Lower lobe of right lung (tissue), 2 donors: ENCODE data around the gene PIGK. TPM values are rescaled to one million over a fixed set of nuclear protein-coding genes. Genes with fewer than 3 reads are reported as not detected.
A peak's percentile ranks its signal among the peaks of the same experiment; 100 is the strongest.
"Not testable (repeated sequence)": the region's sequence is repeated elsewhere in the genome, so short reads cannot be mapped to it uniquely, and the experiment has no call there.

Source experiments
- ATAC-seq, 2 donors: fragments of 200-7000 bp; cut with Tn5 transposase; one replicate each; pipeline ENCODE4 v1.9.1; 2020 to 2022; ENCODE audit warnings: mild to moderate bottlenecking in 2 of 2, moderate library complexity in 2 of 2
- DNase-seq: peaks from one replicate; pipeline ENCODE4 v3.0.0-alpha.2; 2020
- H3K27ac ChIP-seq: fragments of 200-600 bp; one replicate; pipeline ENCODE4 v1.8.0; 2022
- H3K27me3 ChIP-seq: fragments of 200-600 bp; one replicate; pipeline ENCODE4 v1.8.0; 2022; ENCODE audit warnings: low read depth
- H3K36me3 ChIP-seq: fragments of 200-600 bp; one replicate; pipeline ENCODE4 v1.8.0; 2022; ENCODE audit warnings: mild to moderate bottlenecking
- H3K4me1 ChIP-seq: fragments of 200-600 bp; one replicate; pipeline ENCODE4 v1.8.0; 2022
- H3K4me3 ChIP-seq: fragments of 200-600 bp; one replicate; pipeline ENCODE4 v1.8.0; 2022; ENCODE audit warnings: mild to moderate bottlenecking
- H3K9me3 ChIP-seq: fragments of 200-600 bp; one replicate; pipeline ENCODE4 v1.8.0; 2022
- CTCF ChIP-seq: fragments of 200-600 bp; IDR thresholded peaks from one replicate; pipeline ENCODE4 v1.8.0; 2022; ENCODE audit warnings: antibody characterized with exemption, mild to moderate bottlenecking
- intact Hi-C: fragments of 100-400 bp; cut with DNase I; formaldehyde crosslinking; loops from one replicate; pipeline ENCODE4 v1.11.0; 2022
- total RNA-seq: library from RNA; stranded (reverse); fragmentation: NEBNext Ultra II Directional; extraction: Animal tissue kit (Norgen Biotek cat#: 25700); gene quantifications from one replicate; pipeline ENCODE4 v1.2.1, GENCODE V29; 2021
- donor health status: DM: no; HTN: yes; CAD: no; lungs with severe emphysema.

The PIGK gene
- total RNA-seq, 1 donor from 2014 or later, result 27.1 TPM

- no peak overlapping the region for H3K4me3 ChIP-seq
- no peaks in the 10 kb centered on the region for H3K36me3 ChIP-seq
- no peak for DNase-seq
- H3K9me3 ChIP-seq, result no peaks in the 10 kb centered on the region
- H3K27me3 ChIP-seq, result no peaks in the 10 kb centered on the region
- TF ChIP-seq CTCF, result no peak
- H3K4me1 ChIP-seq, result peaks cover 14% of the 10 kb centered on the region
- intact Hi-C loops, result no loop called here
- ATAC-seq, result no peak
- H3K27ac ChIP-seq, result no peak overlapping the region
These were observed 1.6 kb upstream of the PIGK start for GRCh38 chr1:77220687-77221463.

GRCh38 chr1:77218477-77219165 lies 609 bp downstream of the PIGK start:
- ATAC-seq (peak; percentile 55 to 59), DNase-seq (no peak)
- no peaks in the 10 kb centered on the region for H3K27me3 ChIP-seq
- no peak for TF ChIP-seq CTCF
- H3K9me3 ChIP-seq, result no peaks in the 10 kb centered on the region
- intact Hi-C loops, result no loop called here
- H3K27ac ChIP-seq, result peak overlapping the region; percentile 84
- H3K36me3 ChIP-seq, result no peaks in the 10 kb centered on the region
- peaks cover 14% of the 10 kb centered on the region for H3K4me1 ChIP-seq
- H3K4me3 ChIP-seq, result peak overlapping the region; percentile 71

- H3K27ac ChIP-seq, H3K27me3 ChIP-seq, H3K9me3 ChIP-seq, intact Hi-C loops, H3K36me3 ChIP-seq, DNase-seq, H3K4me1 ChIP-seq, H3K4me3 ChIP-seq, ATAC-seq: not testable (repeated sequence)
These were observed 15.2 kb downstream of the PIGK start for GRCh38 chr1:77204043-77204442.

- intact Hi-C loops, result no loop called here
- no peak for ATAC-seq
- DNase-seq, result no peak
These were observed 16.5 kb downstream of the PIGK start for GRCh38 chr1:77202751-77203150.

GRCh38 chr1:77200806-77201205 lies 18.4 kb downstream of the PIGK start:
- Histone ChIP-seq H3K4me1 (no peaks in the 10 kb centered on the region), H3K36me3 (no peaks in the 10 kb centered on the region), H3K27ac (no peak overlapping the region), H3K4me3 (no peak overlapping the region), H3K27me3 (no peaks in the 10 kb centered on the region), H3K9me3 (no peaks in the 10 kb centered on the region)
- ATAC-seq (no peak), DNase-seq (no peak)
- TF ChIP-seq CTCF, result no peak
- intact Hi-C loops, result no loop called here

More at GRCh38 chr1:77202751-77203150, 16.5 kb downstream of the PIGK start:
- Histone ChIP-seq H3K36me3 (no peaks in the 10 kb centered on the region), H3K27ac (no peak overlapping the region), H3K9me3 (no peaks in the 10 kb centered on the region), H3K4me3 (no peak overlapping the region), H3K4me1 (no peaks in the 10 kb centered on the region), H3K27me3 (no peaks in the 10 kb centered on the region)
- no peak for TF ChIP-seq CTCF

- DNase-seq (no peak), ATAC-seq (no peak)
- no peak overlapping the region for H3K4me3 ChIP-seq
- no peaks in the 10 kb centered on the region for H3K27me3 ChIP-seq
- no peak overlapping the region for H3K27ac ChIP-seq
- no peaks in the 10 kb centered on the region for H3K9me3 ChIP-seq
- H3K36me3 ChIP-seq, result no peaks in the 10 kb centered on the region
- TF ChIP-seq CTCF, result no peak
- H3K4me1 ChIP-seq, result no peaks in the 10 kb centered on the region
- intact Hi-C loops, result no loop called here
These were observed 18.9 kb downstream of the PIGK start for GRCh38 chr1:77200293-77200692.
